ENCODE results near the gene TMEM151A.

The TMEM151A gene

GRCh38 chr11:66334605-66335442 lies 43.1 kb downstream of the TMEM151A start:
- H3K4me2 ChIP-seq: peak overlapping the region; percentile 94 to 100 (median 98)

GRCh38 chr11:66335531-66336233 lies 44.0 kb downstream of the TMEM151A start:
- H3K9me3 ChIP-seq (replicated peaks in 1 of 11): no peaks in the 10 kb centered on the region
- H3K4me2 ChIP-seq: peak overlapping the region; percentile 94 to 100 (median 98)
- H4K20me1 ChIP-seq: peaks cover 0 to 84% (median 24%) of the 10 kb centered on the region in 11 experiments; a peak in 19 of 22 replicates
- H3K9ac ChIP-seq: peak overlapping the region; percentile 60 to 85 (median 75)
- peaks cover 0 to 8% (median 0%) of the 10 kb centered on the region in 11 experiments; a peak in 3 of 22 replicates for H3K27me3 ChIP-seq
- H3K4me1 ChIP-seq: peaks cover 42 to 86% (median 66%) of the 10 kb centered on the region in 10 experiments
- peaks cover 31 to 65% (median 38%) of the 10 kb centered on the region in 11 experiments for H3K36me3 ChIP-seq
- H3K27ac ChIP-seq: peak overlapping the region; percentile 60 to 83 (median 74); a peak in 21 of 22 replicates
- H3K4me3 ChIP-seq: peak overlapping the region; percentile 44 to 85 (median 64)
- TF ChIP-seq Cebpa-rat (IDR thresholded peaks at IDR 0.05): no peak

More at GRCh38 chr11:66334605-66335442, 43.1 kb downstream of the TMEM151A start:
- peaks cover 0 to 75% (median 24%) of the 10 kb centered on the region in 11 experiments; a peak in 18 of 22 replicates for H4K20me1 ChIP-seq
- peaks cover 42 to 94% (median 74%) of the 10 kb centered on the region in 10 experiments for H3K4me1 ChIP-seq
- peaks cover 0 to 8% (median 0%) of the 10 kb centered on the region in 11 experiments; a peak in 3 of 22 replicates for H3K27me3 ChIP-seq
- H3K4me3 ChIP-seq: peak overlapping the region; percentile 8 to 85 (median 64); a peak in 18 of 20 replicates
- H3K9ac ChIP-seq: peak overlapping the region; percentile 60 to 85 (median 75)
- peak overlapping the region in 10 of 11 experiments; percentile 60 to 83 (median 75); a peak in 20 of 22 replicates for H3K27ac ChIP-seq
- H3K9me3 ChIP-seq (replicated peaks in 1 of 11): no peaks in the 10 kb centered on the region
- TF ChIP-seq Cebpa-rat (IDR thresholded peaks at IDR 0.05): peak in 4 of 11 experiments; percentile 41 to 78 (median 66); a peak in 7 of 22 replicates
- H3K36me3 ChIP-seq: peaks cover 22 to 56% (median 29%) of the 10 kb centered on the region in 11 experiments

GRCh38 chr11:66336234-66337102 lies 44.8 kb downstream of the TMEM151A start, which contains the start of gene RIN1:
Gene RIN1, minus strand, starts transcription at chr11:66336434. Its CDS starts 32 bp downstream, at chr11:66336402.
- Histone ChIP-seq H3K27ac (peak within 1 kb of the TSS; percentile 60 to 83 (median 74); a peak in 21 of 22 replicates), H3K4me1 (peaks cover 42 to 78% (median 62%) of the 10 kb centered on the region in 10 experiments), H3K4me3 (peak within 1 kb of the TSS; percentile 44 to 85 (median 64)), H3K27me3 (peaks cover 0 to 8% (median 0%) of the 10 kb centered on the region in 11 experiments; a peak in 3 of 22 replicates), H3K9ac (peak within 1 kb of the TSS; percentile 60 to 85 (median 75)), H4K20me1 (peaks cover 0 to 91% (median 30%) of the 10 kb centered on the region in 11 experiments; a peak in 19 of 22 replicates), H3K36me3 (peaks cover 39 to 70% (median 46%) of the 10 kb centered on the region in 11 experiments), H3K9me3 (replicated peaks in 1 of 11) (no peaks in the 10 kb centered on the region), H3K4me2 (peak within 1 kb of the TSS; percentile 94 to 100 (median 98))
- TF ChIP-seq Cebpa-rat (IDR thresholded peaks at IDR 0.05): no peak

GRCh38 chr11:66337103-66337899 lies 45.6 kb downstream of the TMEM151A start:
- Histone ChIP-seq H3K36me3 (peaks cover 47 to 70% (median 54%) of the 10 kb centered on the region in 11 experiments), H3K27me3 (peaks cover 0 to 8% (median 0%) of the 10 kb centered on the region in 11 experiments; a peak in 3 of 22 replicates), H3K9ac (peak overlapping the region; percentile 24 to 78 (median 68); a peak in 21 of 22 replicates), H3K4me3 (peak overlapping the region in 5 of 10 experiments; percentile 53 to 76 (median 66); a peak in 7 of 20 replicates), H3K4me2 (peak overlapping the region; percentile 94 to 100 (median 98)), H3K4me1 (peaks cover 42 to 71% (median 62%) of the 10 kb centered on the region in 10 experiments), H3K27ac (peak overlapping the region; percentile 29 to 83 (median 74); a peak in 17 of 22 replicates), H4K20me1 (peaks cover 0 to 93% (median 32%) of the 10 kb centered on the region in 11 experiments; a peak in 19 of 22 replicates), H3K9me3 (replicated peaks in 1 of 11) (no peaks in the 10 kb centered on the region)
- TF ChIP-seq Cebpa-rat (IDR thresholded peaks at IDR 0.05): no peak

GRCh38 chr11:66338276-66339161 lies 46.8 kb downstream of the TMEM151A start:
- peaks cover 0 to 87% (median 41%) of the 10 kb centered on the region in 11 experiments; a peak in 19 of 22 replicates for H4K20me1 ChIP-seq
- peaks cover 48 to 72% (median 63%) of the 10 kb centered on the region in 10 experiments for H3K4me1 ChIP-seq
- peak overlapping the region; percentile 11 to 78 (median 68); a peak in 17 of 22 replicates for H3K9ac ChIP-seq
- H3K4me2 ChIP-seq: peak overlapping the region; percentile 94 to 100 (median 98); a peak in 19 of 22 replicates
- H3K9me3 ChIP-seq (replicated peaks in 1 of 11): no peaks in the 10 kb centered on the region
- H3K27me3 ChIP-seq: peaks cover 0 to 8% (median 0%) of the 10 kb centered on the region in 11 experiments; a peak in 3 of 22 replicates
- peak overlapping the region in 6 of 11 experiments; percentile 67 to 83 (median 75); a peak in 7 of 22 replicates for H3K27ac ChIP-seq
- no peak overlapping the region for H3K4me3 ChIP-seq
- H3K36me3 ChIP-seq: peaks cover 48 to 69% (median 65%) of the 10 kb centered on the region in 11 experiments
- no peak for TF ChIP-seq Cebpa-rat (IDR thresholded peaks at IDR 0.05)

- peaks cover 0 to 87% (median 48%) of the 10 kb centered on the region in 11 experiments; a peak in 20 of 22 replicates for H4K20me1 ChIP-seq
- peak overlapping the region in 8 of 11 experiments; percentile 94 to 99 (median 98); a peak in 14 of 22 replicates for H3K4me2 ChIP-seq
- H3K9me3 ChIP-seq (replicated peaks in 1 of 11): no peaks in the 10 kb centered on the region
- no peak for TF ChIP-seq Cebpa-rat (IDR thresholded peaks at IDR 0.05)
- H3K27me3 ChIP-seq: peaks cover 0 to 8% (median 0%) of the 10 kb centered on the region in 11 experiments; a peak in 3 of 22 replicates
- peaks cover 54 to 72% (median 64%) of the 10 kb centered on the region in 10 experiments for H3K4me1 ChIP-seq
- H3K36me3 ChIP-seq: peaks cover 48 to 69% (median 63%) of the 10 kb centered on the region in 11 experiments
- H3K9ac ChIP-seq: peak overlapping the region in 7 of 11 experiments; percentile 19 to 78 (median 67); a peak in 5 of 22 replicates
- no peak overlapping the region for H3K4me3 ChIP-seq
- peak overlapping the region in 2 of 11 experiments; percentile 25 to 83; a peak in 1 of 22 replicates for H3K27ac ChIP-seq
These were observed 47.5 kb downstream of the TMEM151A start for GRCh38 chr11:66339162-66339675.
